ENCODE data around the gene TTLL13. TPM values are rescaled to one million over a fixed set of nuclear protein-coding genes. Genes with fewer than 3 reads are reported as not detected.

Gene TTLL13
- total RNA-seq, 1 experiment from 2014 or later, result not detected

- no peak overlapping the region for H3K27ac ChIP-seq (ENCODE audit: low read depth, low read length, poor library complexity, severe bottlenecking)
- H3K4me3 ChIP-seq (ENCODE audit: low read depth, low read length, poor library complexity, severe bottlenecking), result no peak overlapping the region
- DNase-seq (ENCODE audit: low spot score), result peak; percentile 41
- no TSS peak for BruUV-seq (replicated peaks)
- no peaks in the 10 kb centered on the region for H3K9me3 ChIP-seq (ENCODE audit: low read depth, low read length, poor library complexity, severe bottlenecking)
- TF ChIP-seq CTCF (conservative IDR thresholded peaks at IDR 0.05; ENCODE audit: low read depth, low read length) (no peak), EZH2 (IDR thresholded peaks at IDR 0.05; ENCODE audit: borderline replicate concordance, low read depth, low read length, poor library complexity, severe bottlenecking) (no peak)
- CTCF ChIA-PET, result no interaction called here
- H3K4me1 ChIP-seq (ENCODE audit: insufficient read depth, low read length, poor library complexity, severe bottlenecking), result peaks cover 34% of the 10 kb centered on the region
- POLR2A ChIA-PET (ENCODE audit: low non-redundant PET), result no interaction called here
- H3K36me3 ChIP-seq (ENCODE audit: insufficient read depth, low read length, poor library complexity, severe bottlenecking), result no peaks in the 10 kb centered on the region
- intact Hi-C loops (cut with micrococcal nuclease; ENCODE audit: unreplicated experiment), result no loop called here
- no peaks in the 10 kb centered on the region for H3K27me3 ChIP-seq (replicated peaks; ENCODE audit: insufficient read depth, low read depth, low read length, poor library complexity)
Measured at GRCh38 chr15:90211440-90212143, 37.8 kb upstream of the TTLL13 start.

GRCh38 chr15:90212221-90213098, 36.9 kb upstream of the TTLL13 start:
- Histone ChIP-seq H3K9me3 (ENCODE audit: low read depth, low read length, poor library complexity, severe bottlenecking) (no peaks in the 10 kb centered on the region), H3K4me3 (ENCODE audit: low read depth, low read length, poor library complexity, severe bottlenecking) (no peak overlapping the region), H3K27me3 (replicated peaks; ENCODE audit: insufficient read depth, low read depth, low read length, poor library complexity) (no peaks in the 10 kb centered on the region), H3K36me3 (ENCODE audit: insufficient read depth, low read length, poor library complexity, severe bottlenecking) (no peaks in the 10 kb centered on the region), H3K27ac (ENCODE audit: low read depth, low read length, poor library complexity, severe bottlenecking) (no peak overlapping the region), H3K4me1 (ENCODE audit: insufficient read depth, low read length, poor library complexity, severe bottlenecking) (peaks cover 34% of the 10 kb centered on the region)
- intact Hi-C loops (cut with micrococcal nuclease; ENCODE audit: unreplicated experiment), result no loop called here
- no TSS peak for BruUV-seq (replicated peaks)
- ChIA-PET POLR2A (ENCODE audit: low non-redundant PET) (interaction anchor here (0.6 kb wide), 1 partner anchor 632 kb away, joined by 3 read pairs; no protein-coding TSS in a partner anchor), CTCF (interaction anchor here (0.8 kb wide), 1 partner anchor 9 kb away, joined by 5 read pairs; no protein-coding TSS in a partner anchor)
- peak; percentile 38 for DNase-seq (ENCODE audit: low spot score)
- TF ChIP-seq EZH2 (IDR thresholded peaks at IDR 0.05; ENCODE audit: borderline replicate concordance, low read depth, low read length, poor library complexity, severe bottlenecking) (no peak), CTCF (conservative IDR thresholded peaks at IDR 0.05; ENCODE audit: low read depth, low read length) (no peak)

- Histone ChIP-seq H3K27ac (ENCODE audit: low read depth, low read length, poor library complexity, severe bottlenecking) (no peak overlapping the region), H3K27me3 (replicated peaks; ENCODE audit: insufficient read depth, low read depth, low read length, poor library complexity) (no peaks in the 10 kb centered on the region), H3K36me3 (ENCODE audit: insufficient read depth, low read length, poor library complexity, severe bottlenecking) (no peaks in the 10 kb centered on the region), H3K9me3 (ENCODE audit: low read depth, low read length, poor library complexity, severe bottlenecking) (no peaks in the 10 kb centered on the region), H3K4me1 (ENCODE audit: insufficient read depth, low read length, poor library complexity, severe bottlenecking) (peaks cover 34% of the 10 kb centered on the region), H3K4me3 (ENCODE audit: low read depth, low read length, poor library complexity, severe bottlenecking) (no peak overlapping the region)
- ChIA-PET CTCF (no interaction called here), POLR2A (ENCODE audit: low non-redundant PET) (interaction anchor here (0.6 kb wide), 1 partner anchor 632 kb away, joined by 3 read pairs; no protein-coding TSS in a partner anchor)
- BruUV-seq (replicated peaks), result no TSS peak
- intact Hi-C loops (cut with micrococcal nuclease; ENCODE audit: unreplicated experiment), result no loop called here
- DNase-seq (ENCODE audit: low spot score), result no peak
- TF ChIP-seq CTCF (conservative IDR thresholded peaks at IDR 0.05; ENCODE audit: low read depth, low read length), result no peak
- TF ChIP-seq EZH2 (IDR thresholded peaks at IDR 0.05; ENCODE audit: borderline replicate concordance, low read depth, low read length, poor library complexity, severe bottlenecking), result no peak
Measured at GRCh38 chr15:90213122-90213817, 36.1 kb upstream of the TTLL13 start.
